NCI-H526 treated with DMSO at 0.1 percent for 48 hours (cell line): ENCODE data around the gene SLF2.

Experiments
- DNase-seq: peaks from one replicate; lab custom pipeline; 2025; lab: John Stamatoyannopoulos, UW

The SLF2 gene

GRCh38 chr10:101000127-101000914, 87.6 kb downstream of the SLF2 start:
- no peak for DNase-seq

- DNase-seq = no peak
These were observed 88.3 kb downstream of the SLF2 start for GRCh38 chr10:101000915-101001658.

DNA sequence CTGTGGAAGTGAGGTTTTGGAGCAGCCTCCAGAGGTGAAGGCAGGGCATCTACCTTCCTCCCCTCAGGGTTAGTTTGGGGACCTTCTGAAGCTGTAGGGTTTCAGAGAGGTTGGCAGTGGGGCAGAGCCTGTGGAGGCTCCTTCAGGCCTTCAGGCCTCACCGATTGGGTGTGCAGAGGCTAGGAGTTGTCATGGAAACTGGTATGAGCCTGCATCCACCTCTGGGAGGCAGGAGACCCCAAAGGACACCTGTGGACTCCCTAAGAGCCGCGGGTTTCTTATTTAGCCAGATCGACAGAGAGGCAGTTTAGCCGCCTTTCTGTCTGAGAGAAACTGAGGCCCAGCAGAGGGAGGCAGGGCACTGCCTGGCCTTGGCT, 88.9 kb downstream of the SLF2 start:
- no peak for DNase-seq

- DNase-seq = no peak
These were observed 89.7 kb downstream of the SLF2 start for GRCh38 chr10:101002456-101002855.

DNA sequence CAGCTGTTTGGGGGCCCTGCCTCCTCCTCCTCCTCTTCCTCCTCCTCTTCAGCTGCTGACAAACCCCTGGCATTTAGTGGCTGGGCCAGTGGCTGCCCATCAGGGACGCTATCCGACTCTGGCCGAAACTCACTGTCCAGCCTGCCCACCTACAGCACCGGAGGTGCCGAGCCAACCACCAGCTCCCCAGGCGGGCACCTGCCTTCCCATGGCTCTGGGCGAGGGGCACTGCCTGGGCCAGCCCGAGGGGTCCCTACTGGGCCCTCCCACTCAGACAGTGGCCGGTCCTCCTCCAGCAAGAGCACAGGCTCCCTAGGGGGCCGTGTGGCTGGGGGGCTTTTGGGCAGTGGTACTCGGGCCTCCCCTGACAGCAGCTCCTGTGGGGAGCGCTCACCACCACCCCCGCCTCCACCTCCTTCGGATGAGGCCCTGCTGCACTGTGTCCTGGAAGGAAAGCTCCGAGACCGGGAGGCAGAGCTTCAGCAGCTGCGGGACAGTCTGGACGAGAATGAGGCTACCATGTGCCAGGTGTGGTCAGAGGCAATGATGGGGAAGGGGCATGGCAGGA, 91.0 kb downstream of the SLF2 start:
- DNase-seq = no peak

GRCh38 chr10:101005361-101005760, 92.6 kb downstream of the SLF2 start:
- DNase-seq = no peak

DNA sequence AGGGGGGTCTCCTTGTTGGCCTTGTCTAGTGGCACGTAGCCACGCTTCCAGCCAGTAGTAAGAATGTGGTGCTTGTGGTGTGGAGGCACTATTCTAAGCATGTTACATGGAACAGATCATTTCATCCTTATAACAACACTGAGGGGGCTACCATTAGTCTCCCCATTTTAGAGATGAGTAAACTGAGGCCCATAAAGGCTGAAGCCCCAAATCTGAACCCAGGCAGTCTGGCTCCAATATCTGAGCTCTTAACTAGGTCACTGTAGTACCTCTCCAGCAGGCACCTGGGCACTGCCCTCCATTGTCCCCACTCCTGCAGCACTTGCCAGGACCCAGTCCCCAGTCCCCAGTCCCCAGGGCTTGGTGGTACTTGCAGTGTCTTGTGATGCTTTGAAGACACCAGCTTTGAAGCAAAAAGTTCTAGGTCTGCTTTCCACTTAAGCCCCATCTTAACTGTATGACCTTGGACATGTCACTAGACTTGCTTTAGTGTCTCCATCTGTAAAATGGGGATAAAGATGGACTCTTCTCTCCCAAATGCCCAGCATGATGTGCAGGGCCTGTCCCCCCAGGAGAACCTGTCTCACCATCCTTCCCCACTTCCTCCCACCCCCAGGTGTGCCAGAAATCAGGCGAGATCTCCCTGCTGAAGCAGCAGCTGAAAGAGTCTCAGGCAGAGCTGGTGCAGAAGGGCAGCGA, 93.3 kb downstream of the SLF2 start:
- no peak for DNase-seq

- no peak for DNase-seq
These were observed 93.9 kb downstream of the SLF2 start for GRCh38 chr10:101006593-101007098.

- no peak for DNase-seq
These were observed 94.4 kb downstream of the SLF2 start for GRCh38 chr10:101007099-101007711.

DNA sequence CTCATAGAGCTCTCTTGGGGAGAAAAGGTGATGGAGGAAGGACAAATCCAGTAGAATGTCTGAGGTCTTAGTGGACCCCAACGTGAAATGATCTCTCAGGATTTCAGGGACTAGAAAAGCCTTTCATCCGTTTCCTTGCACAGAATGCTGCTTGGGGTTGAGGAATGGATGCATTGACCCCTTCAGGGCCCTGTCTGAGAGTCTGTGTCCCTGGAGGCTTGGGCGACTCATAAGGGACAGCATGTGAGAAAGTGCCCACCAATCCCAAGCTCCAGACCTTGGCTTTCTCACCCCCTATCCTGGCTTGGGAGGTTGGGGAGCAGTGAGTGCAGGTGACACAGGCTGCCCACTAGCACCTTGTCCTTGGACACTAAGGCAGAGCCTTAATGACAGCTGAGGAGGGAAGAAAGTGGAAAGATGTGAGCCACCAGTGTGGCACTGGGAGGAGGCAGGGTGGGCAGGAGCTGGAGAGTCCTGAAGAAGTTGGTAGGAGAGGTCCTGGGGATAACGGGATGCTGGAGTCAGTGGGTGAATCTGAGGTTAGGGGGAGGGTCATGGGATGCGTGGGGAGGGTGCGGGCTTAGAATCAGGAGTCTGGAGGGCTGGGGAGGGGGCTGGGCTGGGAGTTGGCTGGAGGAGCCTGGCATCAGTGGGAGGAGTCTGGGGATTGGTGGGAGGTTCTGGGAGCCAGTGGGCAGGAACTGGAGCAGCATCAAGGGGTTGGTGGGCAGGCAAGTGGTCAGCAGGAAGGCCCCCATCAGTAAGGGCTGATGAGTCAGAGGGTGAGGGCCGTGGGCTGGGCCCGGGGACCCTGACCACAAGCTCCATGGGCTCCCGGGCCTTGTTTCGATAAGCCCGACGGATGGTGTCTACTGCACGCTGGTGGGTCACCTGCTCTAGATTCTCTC, 95.4 kb downstream of the SLF2 start:
- no peak for DNase-seq

DNA sequence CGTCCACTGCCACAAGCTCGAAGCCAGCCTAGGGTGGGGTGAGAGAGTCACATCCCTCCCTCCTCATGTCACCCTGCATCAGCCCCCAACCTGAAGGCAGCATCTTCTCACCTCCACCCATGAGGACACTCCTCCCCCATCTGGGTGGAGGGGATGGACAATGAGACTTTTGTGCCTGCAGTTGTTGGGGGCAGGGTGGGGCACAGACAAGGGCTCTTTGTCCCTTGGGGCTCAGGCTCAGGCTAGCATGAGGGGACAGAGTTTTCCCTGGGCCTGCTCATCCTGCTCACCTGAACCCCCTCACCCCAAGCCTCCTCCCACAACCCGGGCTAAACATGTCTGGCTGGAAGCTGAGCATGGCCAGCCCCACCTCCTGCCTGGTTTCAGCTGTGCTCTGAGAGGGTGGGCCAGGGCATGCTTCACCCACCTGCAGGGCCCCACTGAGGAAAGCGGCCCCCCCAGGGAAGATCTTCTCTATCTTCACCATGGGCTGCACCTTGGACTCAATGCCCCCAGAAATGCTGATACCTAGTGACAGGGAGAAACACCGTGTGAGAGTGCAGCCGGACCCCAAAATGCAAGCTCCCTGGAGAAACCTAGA, 96.2 kb downstream of the SLF2 start:
- peak; percentile 32 for DNase-seq

- no peak for DNase-seq
These were observed 97.6 kb downstream of the SLF2 start for GRCh38 chr10:101010329-101010728.

DNA sequence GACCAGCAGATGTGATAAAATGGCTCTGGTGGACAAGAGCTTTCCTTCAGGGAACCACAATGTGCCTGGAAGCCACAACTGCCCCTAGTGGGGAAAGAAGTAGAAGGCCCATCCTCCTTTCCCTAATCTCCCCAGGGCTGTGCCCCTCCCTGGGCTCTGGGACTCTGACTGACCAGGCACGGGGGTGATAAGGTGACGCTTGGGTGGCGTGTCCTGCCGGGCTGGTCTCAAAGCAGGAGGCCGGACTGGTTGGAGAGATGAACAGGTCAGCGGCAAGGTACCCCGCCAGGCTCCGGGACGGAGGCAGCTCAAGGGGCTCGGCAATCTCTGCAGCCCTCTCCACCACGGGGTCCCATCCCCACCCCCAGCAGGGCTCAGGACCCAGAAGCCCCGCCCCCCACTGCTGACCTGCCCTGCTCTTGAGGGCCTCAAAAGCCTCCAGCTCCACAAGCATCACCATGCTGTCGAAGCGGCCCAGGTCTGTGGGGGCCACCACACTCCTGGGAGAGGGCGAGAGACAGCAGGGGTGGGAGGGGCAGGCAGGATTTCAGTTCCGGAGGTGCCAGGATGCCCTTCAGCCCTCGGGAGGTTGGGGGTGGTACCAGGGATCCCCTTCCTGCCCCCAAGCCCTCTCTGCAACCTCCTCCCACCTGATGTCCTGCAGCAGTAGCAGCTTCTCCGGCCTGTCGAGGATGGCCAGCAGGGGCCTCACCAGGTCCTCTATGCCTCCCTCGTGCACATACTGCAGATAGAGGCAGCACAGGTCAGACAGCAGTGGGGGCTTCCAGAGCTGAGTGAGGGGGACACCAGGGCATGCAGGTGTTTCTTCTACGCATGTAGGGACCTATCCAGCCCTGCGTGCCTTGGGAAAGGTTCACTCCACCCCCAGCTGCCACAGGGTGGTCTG, 99.0 kb downstream of the SLF2 start:
- DNase-seq = no peak

- DNase-seq = peak; percentile 59
These were observed 100.0 kb downstream of the SLF2 start for GRCh38 chr10:101012525-101013364.

GRCh38 chr10:101013365-101013825, 100.6 kb downstream of the SLF2 start:
- DNase-seq = no peak

DNA sequence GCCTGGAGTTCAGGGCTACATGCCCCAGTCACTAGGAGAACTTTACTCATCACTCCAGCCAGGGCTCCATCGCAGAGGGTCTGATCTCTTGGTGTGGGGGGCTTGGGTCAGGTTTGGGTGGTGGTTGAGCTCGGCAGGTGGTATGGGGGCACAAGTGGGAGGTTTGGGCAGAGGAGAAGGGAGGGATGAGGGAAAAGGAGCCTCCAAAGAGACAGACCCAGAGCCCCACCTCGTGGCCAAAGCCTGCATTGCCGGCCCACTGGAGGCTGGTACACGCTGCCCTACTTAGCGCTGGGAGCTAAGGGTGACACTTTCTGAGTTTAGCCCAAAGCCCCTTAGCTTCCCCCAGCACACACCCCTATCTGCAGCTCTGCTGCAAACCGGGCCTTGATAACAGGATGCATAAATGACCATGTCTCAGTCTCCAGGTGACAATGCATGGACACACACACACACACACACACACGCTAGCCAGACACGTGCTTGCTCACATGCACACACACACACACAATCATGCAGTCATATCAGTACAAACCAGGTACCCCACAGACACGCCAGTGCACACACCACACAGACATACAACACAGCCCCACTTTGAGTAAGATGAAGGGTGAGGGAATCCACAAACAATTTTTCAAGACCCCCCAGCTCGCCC, 101.6 kb downstream of the SLF2 start:
- peak; percentile 9 for DNase-seq
